ENCODE results near the gene SLX4IP.

The SLX4IP gene

GRCh38 chr20:10633718-10634117, 198.6 kb downstream of the SLX4IP start:
- no peak for TF ChIP-seq ZNF175 (tag by site-specific recombination; IDR thresholded peaks at IDR 0.05)
- TF ChIP-seq ZSCAN4 (tag by site-specific recombination; IDR thresholded peaks at IDR 0.05) = no peak
- TF ChIP-seq ZNF133 (tag by site-specific recombination; IDR thresholded peaks at IDR 0.05) = no peak
- TF ChIP-seq ZNF23 (tag by site-specific recombination; IDR thresholded peaks at IDR 0.05; ENCODE audit: borderline replicate concordance) = no peak
- TF ChIP-seq ZNF558 (tag by site-specific recombination; IDR thresholded peaks at IDR 0.05) = no peak
- no peak for TF ChIP-seq MEIS1 (CRISPR knock-in tag; IDR thresholded peaks at IDR 0.05; ENCODE audit: borderline replicate concordance)
- no peak for TF ChIP-seq ZNF391 (tag by site-specific recombination; IDR thresholded peaks at IDR 0.05; ENCODE audit: borderline replicate concordance, low read depth)
- TF ChIP-seq ZBTB44 (tag by site-specific recombination; IDR thresholded peaks at IDR 0.05) = no peak
- no peak for TF ChIP-seq ZNF202 (tag by site-specific recombination; IDR thresholded peaks at IDR 0.05; ENCODE audit: borderline replicate concordance)
- TF ChIP-seq ZBTB8A (tag by site-specific recombination; IDR thresholded peaks at IDR 0.05) = no peak
- no peak for TF ChIP-seq PATZ1 (tag by site-specific recombination; IDR thresholded peaks at IDR 0.05)
- TF ChIP-seq HOXC10 (CRISPR knock-in tag; IDR thresholded peaks at IDR 0.05) = no peak
- no peak for TF ChIP-seq ZNF362 (tag by site-specific recombination; IDR thresholded peaks at IDR 0.05)
- no peak for TF ChIP-seq SP7 (tag by site-specific recombination; IDR thresholded peaks at IDR 0.05)
- Histone ChIP-seq H3K36me3 (ENCODE audit: control insufficient read depth in 2 of 2, insufficient read depth in 1 of 2, low read length in 2 of 2) (peaks cover 6 to 19% of the 10 kb centered on the region in 2 experiments; a peak in 2 of 3 replicates), H3K4me1 (ENCODE audit: control insufficient read depth, insufficient read depth, low read length) (no peaks in the 10 kb centered on the region; the same call in 1 of the 2 replicates), H3K9me3 (ENCODE audit: control insufficient read depth, insufficient read depth, low read depth, low read length) (no peaks in the 10 kb centered on the region), H3K4me3 (ENCODE audit: low read depth, low read length) (no peak overlapping the region), H3K27ac (ENCODE audit: extremely low read depth, low read depth, low read length) (no peak overlapping the region)
- POLR2A ChIA-PET = no interaction called here
- CTCF ChIA-PET = no interaction called here

GRCh38 chr20:10634211-10634610, 199.1 kb downstream of the SLX4IP start:
- H3K36me3 ChIP-seq (ENCODE audit: control insufficient read depth in 2 of 2, insufficient read depth in 1 of 2, low read length in 2 of 2) = peaks cover 10 to 23% of the 10 kb centered on the region in 2 experiments; a peak in 2 of 3 replicates
- H3K9me3 ChIP-seq (ENCODE audit: control insufficient read depth, insufficient read depth, low read depth, low read length) = no peaks in the 10 kb centered on the region
- TF ChIP-seq ZNF280C (tag by site-specific recombination; IDR thresholded peaks at IDR 0.05) (no peak), ZNF350 (tag by site-specific recombination; IDR thresholded peaks at IDR 0.05) (no peak), ZNF555 (tag by site-specific recombination; conservative IDR thresholded peaks at IDR 0.05) (no peak), ZNF701 (tag by site-specific recombination; IDR thresholded peaks at IDR 0.05) (no peak), ZBTB8A (tag by site-specific recombination; IDR thresholded peaks at IDR 0.05) (no peak), ZFP3 (tag by site-specific recombination; IDR thresholded peaks at IDR 0.05; ENCODE audit: low read depth) (no peak), ZNF837 (tag by site-specific recombination; IDR thresholded peaks at IDR 0.05) (no peak), ZNF394 (tag by site-specific recombination; IDR thresholded peaks at IDR 0.05; ENCODE audit: borderline replicate concordance) (no peak)
- TF ChIP-seq, protein P1, sequence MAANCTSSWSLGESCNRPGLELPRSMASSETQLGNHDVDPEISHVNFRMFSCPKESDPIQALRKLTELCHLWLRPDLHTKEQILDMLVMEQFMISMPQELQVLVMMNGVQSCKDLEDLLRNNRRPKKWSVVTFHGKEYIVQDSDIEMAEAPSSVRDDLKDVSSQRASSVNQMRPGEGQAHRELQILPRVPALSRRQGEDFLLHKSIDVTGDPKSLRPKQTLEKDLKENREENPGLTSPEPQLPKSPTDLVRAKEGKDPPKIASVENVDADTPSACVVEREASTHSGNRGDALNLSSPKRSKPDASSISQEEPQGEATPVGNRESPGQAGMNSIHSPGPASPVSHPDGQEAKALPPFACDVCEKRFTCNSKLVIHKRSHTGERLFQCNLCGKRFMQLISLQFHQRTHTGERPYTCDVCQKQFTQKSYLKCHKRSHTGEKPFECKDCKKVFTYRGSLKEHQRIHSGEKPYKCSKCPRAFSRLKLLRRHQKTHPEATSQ (tag by site-specific recombination; IDR thresholded peaks at IDR 0.05) = no peak
- H3K4me1 ChIP-seq (ENCODE audit: control insufficient read depth, insufficient read depth, low read length) = no peaks in the 10 kb centered on the region; the same call in 1 of the 2 replicates
- H3K27ac ChIP-seq (ENCODE audit: extremely low read depth, low read depth, low read length) = no peak overlapping the region
- no peak overlapping the region for H3K4me3 ChIP-seq (ENCODE audit: low read depth, low read length)
- ChIA-PET POLR2A (no interaction called here), CTCF (no interaction called here)

Data from HEK293 (cell line).